Endothelial cell (in vitro differentiated cells): Measurements from ENCODE around the gene OTULIN. TPM values are rescaled to one million over a fixed set of nuclear protein-coding genes. Genes with fewer than 3 reads are reported as not detected.

Source experiments
- DNase-seq: peaks from one replicate; pipeline ENCODE4 v3.0.0; 2021; ENCODE audit warnings: low spot score
- H3K27ac Mint-ChIP-seq: one replicate; pipeline ENCODE4 v1.8.0; 2021; ENCODE audit warnings: mixed read lengths, inconsistent platforms; ENCODE audit not compliant: unreplicated experiment
- H3K27me3 Mint-ChIP-seq: one replicate; pipeline ENCODE4 v1.8.0; 2021; ENCODE audit warnings: mild to moderate bottlenecking, moderate library complexity, mixed read lengths, inconsistent platforms; ENCODE audit not compliant: unreplicated experiment
- H3K36me3 Mint-ChIP-seq: one replicate; pipeline ENCODE4 v1.8.0; 2021; ENCODE audit warnings: mild to moderate bottlenecking, low read depth, mixed read lengths, inconsistent platforms; ENCODE audit not compliant: unreplicated experiment
- H3K4me1 Mint-ChIP-seq: one replicate; pipeline ENCODE4 v1.8.0; 2021; ENCODE audit warnings: mild to moderate bottlenecking, mixed read lengths, inconsistent platforms; ENCODE audit not compliant: unreplicated experiment
- H3K4me3 Mint-ChIP-seq: one replicate; pipeline ENCODE4 v1.8.0; 2021; ENCODE audit warnings: mild to moderate bottlenecking, mixed read lengths, inconsistent platforms; ENCODE audit not compliant: unreplicated experiment
- H3K9me3 Mint-ChIP-seq: one replicate; pipeline ENCODE4 v1.8.0; 2021; ENCODE audit warnings: mixed read lengths, inconsistent platforms; ENCODE audit not compliant: unreplicated experiment
- CTCF ChIP-seq: fragments of 200-600 bp; sonication (generic); IDR thresholded peaks from one replicate; pipeline ENCODE4 v1.5.0; 2021; ENCODE audit warnings: antibody characterized with exemption; ENCODE audit not compliant: unreplicated experiment
- total RNA-seq: library from RNA; stranded (reverse); fragmentation: NEBNext Ultra II Directional; extraction: Animal tissue kit (Norgen Biotek cat#: 25700); gene quantifications from one replicate; pipeline ENCODE4 v1.2.1, GENCODE V29; 2021; ENCODE audit not compliant: unreplicated experiment

Gene OTULIN
- total RNA-seq, 1 donor from 2014 or later, result 39.7 TPM

- H3K4me3 Mint-ChIP-seq, result peak overlapping the region; percentile 70
- H3K9me3 Mint-ChIP-seq, result no peaks in the 10 kb centered on the region
- no peak for TF ChIP-seq CTCF
- peaks cover 3% of the 10 kb centered on the region for H3K4me1 Mint-ChIP-seq
- H3K36me3 Mint-ChIP-seq, result peaks cover 26% of the 10 kb centered on the region
- DNase-seq, result no peak
- H3K27ac Mint-ChIP-seq, result no peak overlapping the region
- H3K27me3 Mint-ChIP-seq, result peaks cover 6% of the 10 kb centered on the region
Measured at GRCh38 chr5:14741801-14742440, 77.4 kb downstream of the OTULIN start.

GRCh38 chr5:14742498-14742897, 78.0 kb downstream of the OTULIN start:
- Mint-ChIP-seq H3K4me3 (no peak overlapping the region), H3K4me1 (peaks cover 3% of the 10 kb centered on the region), H3K27me3 (peaks cover 6% of the 10 kb centered on the region), H3K9me3 (no peaks in the 10 kb centered on the region), H3K36me3 (peaks cover 26% of the 10 kb centered on the region), H3K27ac (no peak overlapping the region)
- no peak for DNase-seq
- TF ChIP-seq CTCF, result no peak

GRCh38 chr5:14743601-14744295, 79.2 kb downstream of the OTULIN start:
- Mint-ChIP-seq H3K4me1 (peaks cover 3% of the 10 kb centered on the region), H3K4me3 (no peak overlapping the region), H3K36me3 (peaks cover 26% of the 10 kb centered on the region), H3K27me3 (peaks cover 6% of the 10 kb centered on the region), H3K9me3 (no peaks in the 10 kb centered on the region), H3K27ac (no peak overlapping the region)
- no peak for TF ChIP-seq CTCF
- no peak for DNase-seq

- TF ChIP-seq CTCF, result no peak
- DNase-seq, result no peak
- Mint-ChIP-seq H3K27me3 (peaks cover 6% of the 10 kb centered on the region), H3K27ac (peak overlapping the region; percentile 54), H3K4me1 (peaks cover 3% of the 10 kb centered on the region), H3K4me3 (peak overlapping the region; percentile 38), H3K9me3 (no peaks in the 10 kb centered on the region), H3K36me3 (peaks cover 26% of the 10 kb centered on the region)
Measured at GRCh38 chr5:14744296-14745187, 80.0 kb downstream of the OTULIN start.
